Adrenal gland (tissue), 5 donors: ENCODE results near the gene PRXL2C.

ENCODE experiments used
- CTCF ChIP-seq, 6 experiments: fragments of 450-650 bp in 4 of 6; fragments of 200-600 bp in 2 of 6; sonication (generic) in 1 of 6; IDR thresholded peaks; 1 replicate in 5 of 6; 2 replicates in 1 of 6; pipeline versions ENCODE4 v1.5.1 to v1.8.0; 2016 to 2021; ENCODE audit warnings: antibody characterized with exemption in 6 of 6, mild to moderate bottlenecking in 2 of 6, moderate library complexity in 1 of 6
- POLR2A ChIP-seq, 2 donors: fragments of 450-650 bp; IDR thresholded peaks; one replicate each; pipeline ENCODE4 v1.6.1; 2017; ENCODE audit warnings: antibody characterized with exemption in 2 of 2, mild to moderate bottlenecking in 2 of 2, moderate library complexity in 1 of 2
- donor health status: DM: no; HTN: no; CAD: no.

- TF ChIP-seq POLR2A (IDR thresholded peaks at IDR 0.05), result no peak
- TF ChIP-seq CTCF (IDR thresholded peaks at IDR 0.05), result no peak
Measured at GRCh38 chr9:96604004-96604319, 51.2 kb downstream of the PRXL2C start.
